ENCODE measurements around the gene EDA.

EDA gene

DNA sequence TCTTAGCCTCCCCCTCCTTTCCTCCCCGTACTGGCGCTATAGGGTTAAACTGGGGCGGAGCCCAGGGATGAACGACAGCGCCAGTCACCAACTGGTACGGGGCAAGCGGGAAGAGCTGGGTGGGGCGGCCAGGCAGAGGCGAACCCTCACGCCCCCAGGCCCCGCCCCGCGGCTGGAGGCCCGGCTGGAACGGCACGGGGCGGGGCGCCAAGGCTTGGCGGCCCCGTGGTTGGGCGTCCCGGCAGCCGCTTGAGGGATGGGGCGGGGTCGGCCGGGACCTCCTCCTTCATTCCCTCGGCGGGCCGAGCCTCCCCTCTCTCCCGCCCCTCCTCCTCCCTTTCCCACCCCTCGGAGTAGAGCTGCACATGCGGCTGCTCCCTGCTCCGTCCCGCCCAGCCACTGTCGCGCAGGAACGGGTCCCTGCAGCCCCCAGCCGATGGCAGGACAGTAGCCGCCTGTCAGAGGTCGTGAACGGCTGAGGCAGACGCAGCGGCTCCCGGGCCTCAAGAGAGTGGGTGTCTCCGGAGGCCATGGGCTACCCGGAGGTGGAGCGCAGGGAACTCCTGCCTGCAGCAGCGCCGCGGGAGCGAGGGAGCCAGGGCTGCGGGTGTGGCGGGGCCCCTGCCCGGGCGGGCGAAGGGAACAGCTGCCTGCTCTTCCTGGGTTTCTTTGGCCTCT, at the start of gene EDA:
Gene EDA, plus strand, starts transcription at position 335 of the 678 bp plus-strand sequence.
- DNase-seq = no peak

DNA sequence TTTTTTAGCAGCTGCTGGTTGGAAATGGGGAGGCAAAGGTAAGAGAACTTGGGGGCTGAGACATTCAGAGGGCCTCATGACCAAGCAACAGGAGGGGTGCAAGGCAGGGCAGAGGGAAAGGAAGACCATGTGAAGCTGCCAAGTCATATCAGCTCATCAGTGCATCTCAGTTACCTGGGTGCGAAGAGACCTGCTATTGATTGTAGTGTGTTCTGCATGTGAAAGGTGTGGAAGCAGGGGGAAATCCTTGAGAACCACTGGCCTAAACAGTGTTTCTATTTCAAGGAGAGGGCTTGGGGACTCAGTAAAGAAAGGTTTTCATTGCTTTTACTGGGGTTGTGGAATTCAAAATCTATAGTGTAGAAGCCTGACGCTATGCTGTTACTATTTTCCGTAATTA, 47.1 kb upstream of the EDA start:
- no peak for DNase-seq

DNA sequence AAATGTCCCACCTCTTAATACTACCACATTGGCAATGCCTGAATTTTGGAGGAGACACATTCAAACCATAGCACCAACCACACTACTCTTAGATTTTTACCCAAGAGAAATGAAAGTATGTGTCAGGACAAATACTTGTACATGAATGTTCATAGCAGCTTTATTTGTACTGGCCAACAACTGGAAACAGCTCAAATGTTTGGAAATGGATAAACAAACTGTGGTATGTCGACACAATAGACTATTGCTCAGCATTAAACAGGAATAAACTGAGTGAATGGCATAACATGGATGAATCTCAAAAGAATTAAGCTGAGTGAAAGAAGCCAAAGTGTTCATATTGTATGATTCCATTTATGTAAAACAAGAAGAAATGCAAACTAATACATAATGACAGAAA, 18.5 kb upstream of the EDA start:
- no peak for DNase-seq

DNA sequence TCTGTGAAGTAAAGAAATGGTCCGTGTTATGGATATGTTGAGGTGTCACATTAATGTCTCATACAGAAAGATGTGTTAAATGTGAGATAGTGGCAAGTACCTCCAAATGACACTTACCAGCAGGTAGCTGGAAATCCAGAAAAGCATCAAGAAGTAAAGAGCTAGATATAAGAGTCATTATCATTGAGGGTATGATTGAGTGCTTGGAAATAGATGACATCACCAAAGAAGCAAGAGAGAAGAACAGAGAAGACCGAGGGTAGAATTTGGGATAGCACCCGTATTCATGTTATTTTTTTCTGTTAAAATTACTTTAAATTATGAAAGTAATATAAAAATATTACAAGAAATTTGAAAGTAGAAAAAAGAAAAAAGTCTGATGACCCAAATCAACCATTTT, 15.7 kb upstream of the EDA start:
- DNase-seq = no peak

DNA sequence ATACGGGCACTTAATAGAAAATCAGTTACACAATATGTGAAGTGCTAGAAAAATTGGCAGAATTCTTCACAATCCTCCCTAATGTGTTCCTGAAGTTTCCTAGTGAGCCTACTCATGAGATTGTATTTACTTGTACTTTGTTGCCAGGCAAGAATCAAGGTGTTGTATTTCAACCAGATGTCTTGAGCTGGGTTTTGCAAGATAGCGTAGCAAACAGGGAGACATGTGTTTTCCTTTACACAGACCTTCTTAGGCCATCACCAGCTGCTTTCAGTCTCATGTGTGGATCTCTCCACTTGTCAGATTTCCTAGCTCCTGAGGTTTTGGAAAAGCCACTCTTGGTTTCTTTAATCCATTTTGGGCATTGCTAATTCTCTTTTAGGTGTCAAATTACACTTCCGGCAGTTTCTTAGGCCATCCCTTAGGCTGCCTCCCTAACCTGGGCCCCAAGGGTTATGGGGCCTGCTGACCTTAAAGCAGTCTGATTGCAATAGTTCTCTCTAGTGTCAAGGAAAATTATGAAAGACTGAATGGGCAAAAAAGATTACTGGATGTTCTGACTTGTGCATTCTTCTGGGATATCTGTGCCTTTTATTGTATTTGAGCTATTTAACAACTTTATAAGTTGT, 12.2 kb upstream of the EDA start:
- DNase-seq = no peak

DNA sequence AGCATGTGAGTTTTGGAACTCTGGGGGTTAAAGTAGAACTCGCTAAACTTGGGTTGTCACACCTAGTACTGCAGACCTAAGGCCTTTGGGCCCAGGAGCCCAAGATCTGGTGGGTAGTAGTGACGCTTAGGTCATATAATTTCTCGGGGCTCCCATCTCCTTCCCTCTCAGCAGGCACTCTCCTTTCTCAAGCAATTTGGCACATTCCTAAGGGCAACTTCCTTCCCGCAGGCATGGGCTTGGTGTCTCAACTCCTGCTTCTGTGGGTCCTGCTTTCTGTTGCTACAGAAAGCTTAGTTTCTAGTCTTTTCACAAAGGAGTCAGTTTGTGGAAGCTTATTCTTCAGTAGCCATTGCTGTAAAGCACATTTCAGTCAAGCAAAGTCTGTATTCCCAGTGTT, 10.4 kb upstream of the EDA start:
- DNase-seq = no peak

DNA sequence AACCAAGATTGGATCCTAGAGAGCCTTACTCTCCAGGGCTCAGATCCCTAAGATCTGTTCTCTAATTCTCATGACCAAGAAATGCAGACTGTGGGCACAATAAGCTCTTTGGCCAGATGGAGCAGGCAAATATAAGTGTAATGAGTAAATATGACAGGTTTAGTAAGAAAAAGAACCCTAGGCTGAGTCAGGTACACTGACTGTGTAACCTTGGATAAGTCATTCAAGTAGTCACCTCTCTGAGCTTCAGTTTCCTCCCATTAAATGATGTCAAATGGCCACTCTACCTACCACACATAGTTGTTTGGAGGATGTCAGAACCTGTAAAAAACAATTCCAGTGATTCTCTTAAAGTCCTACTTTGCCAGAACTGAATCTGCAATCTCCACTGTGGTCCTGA, 8.3 kb upstream of the EDA start:
- DNase-seq = no peak

DNA sequence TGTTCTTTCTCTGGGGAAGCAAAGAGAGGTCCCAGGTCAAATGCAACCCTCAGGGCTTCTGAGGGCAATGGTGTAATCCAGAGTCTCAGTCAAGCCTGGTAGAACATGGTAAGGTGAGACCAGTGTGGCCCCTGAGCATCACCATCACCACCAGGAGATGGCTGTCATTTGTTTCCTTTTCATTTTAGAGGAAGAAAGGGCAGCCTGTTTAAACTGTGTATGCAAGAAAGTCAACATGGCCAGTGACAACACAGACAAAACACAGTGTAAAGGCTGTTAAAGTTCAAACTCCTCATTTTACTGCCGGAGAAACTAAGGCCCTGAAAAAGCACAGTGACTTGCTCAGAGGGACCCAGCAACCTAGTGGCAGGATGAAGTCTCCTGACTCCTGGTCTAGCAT, 2.0 kb upstream of the EDA start:
- DNase-seq = no peak

DNA sequence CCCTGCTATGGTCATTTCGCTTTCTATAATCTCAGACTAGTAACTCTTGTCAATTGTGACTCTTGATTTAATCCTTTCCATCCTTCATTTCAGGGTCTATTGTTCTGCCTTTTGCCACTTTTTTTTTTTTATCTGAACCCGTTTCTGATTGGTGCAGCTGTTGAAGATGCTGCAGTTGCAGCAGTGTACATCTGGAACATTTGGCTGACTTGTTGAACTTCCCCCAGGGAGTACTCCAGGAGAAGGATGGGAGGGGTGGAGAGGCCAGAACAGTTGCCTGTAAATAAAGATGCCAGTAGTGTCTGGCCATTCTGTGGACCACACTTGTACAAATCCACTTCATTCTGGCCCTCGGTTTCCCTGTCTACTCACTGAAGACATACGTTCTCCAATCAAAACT, 1.0 kb upstream of the EDA start:
- DNase-seq = no peak

DNA sequence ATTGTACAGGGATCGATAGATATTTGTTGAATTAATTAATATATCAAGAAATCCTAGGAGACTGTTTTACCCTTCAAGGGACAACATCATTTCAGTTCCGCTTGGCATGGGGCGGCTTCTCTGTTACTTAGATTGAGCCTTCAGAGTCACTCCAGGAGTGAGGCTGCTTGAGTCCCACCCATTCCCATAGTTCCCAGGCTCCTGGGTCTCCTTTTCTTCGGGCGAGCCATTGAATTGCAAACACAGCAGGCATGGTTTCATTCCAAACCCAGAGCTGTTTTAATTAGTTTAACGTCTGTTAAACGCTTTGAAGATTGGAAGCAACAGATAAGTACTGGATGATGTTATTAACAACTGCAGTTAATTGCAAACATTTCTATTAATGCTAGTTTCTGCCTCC, 571 bp upstream of the EDA start:
- no peak for DNase-seq

DNA sequence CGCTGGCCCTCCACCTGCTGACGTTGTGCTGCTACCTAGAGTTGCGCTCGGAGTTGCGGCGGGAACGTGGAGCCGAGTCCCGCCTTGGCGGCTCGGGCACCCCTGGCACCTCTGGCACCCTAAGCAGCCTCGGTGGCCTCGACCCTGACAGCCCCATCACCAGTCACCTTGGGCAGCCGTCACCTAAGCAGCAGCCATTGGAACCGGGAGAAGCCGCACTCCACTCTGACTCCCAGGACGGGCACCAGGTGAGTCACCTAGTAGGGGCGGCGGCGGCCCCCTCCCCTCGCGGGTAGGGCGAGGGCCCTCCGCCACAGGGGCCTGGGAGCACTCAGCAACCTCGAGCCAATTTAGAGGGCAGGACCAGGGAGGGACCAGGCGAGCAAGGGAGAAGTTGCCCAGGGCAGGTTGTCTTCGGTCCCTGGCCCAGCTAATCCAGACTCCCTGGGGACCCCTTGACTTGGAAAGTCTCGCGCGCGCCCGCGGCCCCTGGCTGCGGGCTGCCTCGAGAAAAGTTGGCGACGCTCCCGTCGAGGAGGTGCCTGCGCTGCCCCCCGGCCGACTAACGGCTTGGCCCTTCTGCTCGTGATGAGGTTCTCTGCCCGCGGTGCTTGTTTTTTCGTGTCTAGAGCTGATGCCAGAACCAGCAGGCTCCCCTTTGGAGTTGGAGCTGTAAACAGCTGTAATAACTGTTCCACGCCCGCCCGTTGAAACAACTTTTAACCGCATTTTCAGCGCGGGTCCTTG, 717 bp downstream of the EDA start:
- DNase-seq = no peak

DNA sequence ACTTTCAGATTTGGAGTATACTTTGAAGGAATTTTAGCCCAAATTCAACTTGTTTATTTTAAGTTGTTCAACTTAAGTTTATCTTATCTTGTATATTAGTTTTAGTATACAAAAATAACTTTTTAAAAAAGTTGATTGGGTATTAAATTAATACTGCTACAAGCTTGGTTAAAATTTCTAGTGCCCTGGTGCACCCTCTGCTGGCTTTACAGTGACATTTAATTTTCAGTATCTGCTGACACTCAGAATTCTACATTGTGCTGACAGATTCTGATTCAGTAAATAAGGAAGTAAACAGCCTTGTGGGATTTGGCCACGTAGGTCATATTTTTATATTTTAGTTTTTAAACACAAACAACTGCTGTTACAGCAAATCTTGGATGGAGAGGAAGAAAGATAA, 2.9 kb downstream of the EDA start:
- DNase-seq = no peak

DNA sequence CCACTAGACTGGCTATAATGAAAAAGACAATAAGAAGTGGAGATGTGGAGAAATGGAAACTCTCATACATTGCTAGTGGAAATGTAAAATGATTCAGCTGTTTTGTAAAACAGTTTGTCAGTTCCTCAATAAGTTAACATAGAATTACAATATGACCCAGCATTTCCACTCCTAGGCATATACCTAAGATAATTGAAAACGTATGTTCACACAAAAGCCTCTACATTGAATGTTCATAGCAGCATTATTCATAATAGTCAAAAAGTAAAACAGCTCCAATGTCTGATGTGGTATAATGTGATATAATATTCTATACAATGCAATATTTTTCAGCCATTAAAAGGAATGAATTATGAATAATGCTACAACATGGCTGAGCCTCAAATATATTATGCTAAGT, 10.2 kb downstream of the EDA start:
- DNase-seq = no peak

DNA sequence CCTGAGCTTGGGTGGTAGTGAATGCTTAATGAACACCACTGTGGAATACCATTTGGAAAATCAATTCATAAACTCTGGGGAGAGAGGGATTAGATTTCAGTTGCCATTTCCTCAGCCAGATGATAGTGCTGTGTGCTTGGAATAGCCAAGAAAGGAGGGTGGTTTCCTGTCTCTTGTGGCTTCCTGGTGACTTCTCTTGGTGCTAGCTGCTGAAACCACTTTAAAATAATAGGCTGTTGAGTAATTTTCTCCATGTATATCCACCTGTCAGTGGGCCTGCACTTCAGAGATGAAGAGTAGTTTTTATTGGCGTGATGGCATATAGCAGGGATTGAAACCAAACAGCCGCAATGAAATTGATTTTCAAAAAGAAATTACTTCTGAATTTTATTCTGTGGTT, 11.8 kb downstream of the EDA start:
- DNase-seq = no peak

DNA sequence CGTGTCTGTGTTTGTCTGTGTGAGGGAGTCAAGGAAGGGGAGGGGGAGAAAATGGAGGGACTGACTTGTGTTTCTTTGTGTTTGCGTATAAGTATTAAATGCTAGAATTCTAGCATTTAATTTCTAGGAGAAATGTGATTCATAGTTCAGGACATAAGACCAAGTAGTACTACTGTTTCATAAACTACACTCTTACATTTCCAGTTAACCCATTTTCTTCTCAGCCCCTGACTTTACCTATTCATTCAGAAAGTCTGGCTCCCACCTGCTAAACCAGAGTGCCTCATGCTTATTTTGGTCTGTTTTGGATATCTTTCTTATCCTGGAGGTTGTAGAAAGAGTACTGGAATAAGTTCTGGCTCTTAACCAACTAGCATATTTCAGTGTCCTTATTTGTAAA, 14.2 kb downstream of the EDA start:
- no peak for DNase-seq

DNA sequence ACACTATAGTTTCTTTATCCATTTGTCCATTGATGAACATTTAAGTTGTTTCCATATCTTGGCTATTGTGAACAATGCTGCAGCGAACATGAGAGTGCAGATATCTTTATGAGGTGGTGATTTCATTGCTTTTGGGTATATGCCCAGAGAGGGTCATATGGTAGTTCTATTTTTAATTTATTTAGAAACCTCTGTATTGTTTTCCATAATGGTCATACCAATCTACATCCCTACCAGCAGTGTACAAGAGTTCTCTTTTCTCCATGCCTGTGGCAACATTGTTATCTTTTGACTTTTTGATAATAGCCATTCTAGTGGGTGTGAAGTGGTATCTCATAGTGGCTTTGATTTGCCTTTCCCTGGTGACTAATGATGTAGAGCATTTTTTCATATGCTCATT, 48.8 kb downstream of the EDA start:
- DNase-seq = no peak

DNA sequence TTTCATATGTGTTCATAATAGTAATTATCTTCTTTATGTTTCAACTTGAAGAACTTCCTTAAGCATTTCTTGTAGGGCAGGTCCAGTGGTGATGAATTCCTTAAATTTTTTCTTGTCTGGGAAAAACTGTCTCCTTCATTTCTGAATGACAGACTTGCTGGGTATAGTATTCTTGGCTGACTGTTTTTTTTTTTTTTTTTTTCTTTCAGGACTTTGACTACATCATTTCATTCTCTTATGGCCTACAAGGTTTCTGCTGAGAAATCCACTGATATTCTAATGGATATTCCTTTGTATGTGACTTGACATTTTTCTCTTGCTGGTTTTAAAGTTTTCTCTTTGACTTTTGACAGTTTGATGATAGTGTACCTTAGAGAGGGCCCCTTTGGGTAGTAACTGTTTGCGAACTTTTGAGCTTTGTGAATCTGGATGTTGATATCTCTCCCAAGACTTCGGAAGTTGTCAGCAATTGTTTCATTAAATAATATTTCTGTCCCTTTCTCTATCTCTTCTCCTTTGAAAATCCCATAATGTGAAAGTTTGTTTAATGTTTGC, 54.2 kb downstream of the EDA start:
- no peak for DNase-seq

DNA sequence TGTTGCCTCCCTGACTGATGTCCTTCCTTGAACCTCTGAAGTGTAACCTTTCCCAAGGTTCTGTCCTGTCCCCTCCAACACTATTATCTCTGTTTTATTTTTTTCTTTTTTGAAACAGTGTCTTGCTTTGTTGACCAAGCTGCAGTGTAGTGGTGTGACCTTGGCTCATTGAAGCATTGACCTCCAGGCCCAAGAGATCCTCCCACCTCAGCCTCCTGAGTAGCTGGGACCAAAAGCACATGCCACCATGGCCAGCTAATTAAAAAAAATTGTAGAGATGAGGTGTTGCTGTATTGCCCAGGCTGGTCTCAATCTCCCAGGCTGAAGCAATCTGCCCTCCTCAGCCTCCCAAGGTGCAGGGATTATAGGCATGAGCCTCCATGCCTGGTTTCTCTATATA, 59.0 kb downstream of the EDA start:
- no peak for DNase-seq

DNA sequence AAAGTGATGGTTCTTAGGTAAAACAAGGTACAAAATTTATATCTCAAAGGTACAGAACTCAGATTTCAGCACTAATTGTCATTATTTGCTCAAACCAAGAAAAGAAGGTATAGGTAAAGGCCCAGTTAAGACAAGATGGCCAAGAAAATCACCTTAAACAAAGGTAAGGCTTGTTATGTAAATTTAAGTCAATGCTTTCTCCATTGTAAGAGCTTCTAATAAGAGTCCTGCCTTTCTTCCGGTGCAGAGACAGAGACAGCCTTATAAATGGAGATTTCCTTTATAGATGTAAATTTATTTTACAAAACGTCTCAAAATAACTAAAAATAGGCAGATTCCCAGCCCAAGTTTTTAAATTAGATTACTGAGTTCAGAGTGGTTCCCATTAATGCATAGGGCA, 89.9 kb downstream of the EDA start:
- DNase-seq = no peak

DNA sequence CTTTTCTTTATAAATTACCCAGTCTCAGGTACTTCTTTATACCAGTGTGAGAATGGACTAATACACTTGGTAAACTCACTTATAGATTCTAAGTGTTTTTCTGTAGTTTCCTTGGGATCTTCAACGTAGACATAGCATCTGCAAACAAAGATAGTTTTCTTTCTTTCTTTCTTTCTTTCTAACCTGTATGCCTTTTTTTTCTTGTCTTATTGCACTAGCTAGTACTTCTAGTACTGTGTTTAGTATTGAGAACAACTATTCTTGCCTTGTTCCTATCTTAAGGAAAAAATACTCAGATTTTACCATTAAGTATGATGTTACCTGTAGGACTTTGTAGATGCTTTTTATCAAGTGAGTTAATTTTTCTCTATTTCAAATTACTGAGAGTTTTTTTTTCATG, 102.2 kb downstream of the EDA start:
- DNase-seq = no peak

DNA sequence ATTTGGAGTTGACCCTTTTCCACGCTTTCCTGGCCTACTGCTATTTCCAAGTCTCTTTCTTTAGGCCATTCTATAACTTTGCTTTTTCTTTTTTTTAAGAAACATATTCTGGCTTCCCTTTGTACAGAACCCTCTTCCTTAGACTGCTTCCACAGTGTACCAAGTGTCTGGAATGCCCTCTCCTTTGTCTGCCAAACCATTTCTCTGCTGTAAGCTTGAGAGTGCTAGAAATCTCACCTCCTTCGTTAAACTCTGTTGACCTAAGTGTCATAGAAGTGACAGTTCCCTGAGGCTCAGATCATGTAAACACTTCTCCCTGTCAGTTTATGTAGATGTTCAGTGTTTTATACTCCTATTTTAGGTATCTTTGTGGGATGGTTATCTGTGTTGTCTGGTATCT, 108.4 kb downstream of the EDA start:
- DNase-seq = no peak

DNA sequence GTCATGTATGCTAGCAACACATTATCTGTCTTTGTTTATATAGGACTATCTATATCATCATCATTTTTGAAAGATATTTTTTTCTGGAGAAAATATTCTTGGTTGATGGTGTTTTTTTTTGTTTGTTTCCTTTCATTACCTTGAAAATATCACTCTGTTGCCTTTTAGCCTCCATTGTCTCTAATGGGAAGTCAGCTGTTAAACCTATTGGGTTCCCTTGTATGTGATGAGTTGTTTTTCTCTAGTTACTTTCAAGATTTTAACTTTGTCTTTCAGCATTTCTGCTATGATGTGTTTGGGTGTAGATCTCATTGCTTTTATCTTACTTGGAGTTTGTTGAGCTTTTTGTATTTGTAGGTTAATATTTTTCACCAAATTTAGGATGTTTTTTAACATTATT, 124.4 kb downstream of the EDA start:
- no peak for DNase-seq

DNA sequence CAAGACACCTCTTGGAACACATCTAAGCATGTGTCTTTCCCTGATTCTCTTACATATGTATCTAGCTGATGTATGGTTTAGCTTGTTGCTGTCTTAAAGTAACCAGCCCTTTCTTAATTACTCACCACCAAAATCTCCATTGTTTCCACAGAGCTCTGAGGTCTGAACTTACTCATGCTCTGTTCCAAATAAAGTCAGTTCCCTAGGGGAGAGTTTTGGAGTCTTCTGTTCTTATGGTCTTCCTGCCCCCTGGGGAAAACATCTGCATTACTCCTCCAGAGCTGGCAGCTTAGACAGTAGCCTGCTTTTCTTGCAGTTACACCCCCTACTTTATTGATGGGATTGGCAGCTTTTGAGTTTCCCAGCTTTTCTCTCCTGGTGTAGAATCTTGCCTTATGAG, 125.8 kb downstream of the EDA start:
- no peak for DNase-seq

DNA sequence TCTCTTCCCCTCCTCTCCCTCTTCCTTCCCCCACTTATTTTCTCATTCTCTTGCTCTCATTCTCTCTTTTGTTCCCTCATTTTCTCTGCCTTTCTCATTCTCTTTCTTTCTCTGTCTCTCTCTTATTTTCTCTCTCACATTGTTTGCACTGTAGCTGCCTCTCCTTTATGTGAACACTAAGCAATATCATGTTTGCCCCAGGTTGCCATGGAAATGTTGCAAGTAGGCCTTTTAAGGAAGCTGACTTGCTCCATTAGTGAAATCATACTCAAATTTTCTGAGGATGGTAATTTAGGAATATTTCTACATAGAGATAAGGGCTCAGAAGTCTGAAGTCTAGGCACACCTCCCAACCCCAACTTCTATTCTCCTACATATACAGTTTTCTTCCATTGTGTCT, 130.1 kb downstream of the EDA start:
- DNase-seq = no peak

All from NCI-H187 treated with DMSO at 0.1 percent for 48 hours (cell line).